H1 (cell line): ENCODE results near the gene TENT4B. TPM values are rescaled to one million over a fixed set of nuclear protein-coding genes. Genes with fewer than 3 reads are reported as not detected.

Experiments used
- CTCF ChIA-PET: fragments of 300-600 bp; sonication (Branson Sonifier 250); formaldehyde crosslinking; loops from one replicate; lab custom pipeline; 2021; ENCODE audit not compliant: partially characterized antibody; lab: Charles Lee
- POLR2A ChIA-PET: fragments of 300-600 bp; sonication (Branson Sonifier 250); formaldehyde crosslinking; loops from one replicate; lab custom pipeline; 2021; ENCODE audit warnings: inconsistent platforms; ENCODE audit not compliant: partially characterized antibody; lab: Charles Lee
- DNase-seq, 2 experiments: peaks; one replicate each; pipeline versions ENCODE4 v3.0.0 to v3.0.0-alpha.2; 2010 to 2022; ENCODE audit warnings: low spot score in 2 of 2, low read depth in 1 of 2, mixed read lengths in 1 of 2
- FAIRE-seq: peaks from 2 replicates; lab custom pipeline; 2011; peaks lifted over from hg19 to GRCh38; lab: Jason Lieb, UNC
- H2AFZ ChIP-seq: 2 replicates; pipeline ENCODE4 v1.8.1; 2012; ENCODE audit warnings: low read length, inconsistent platforms
- H2AK5ac ChIP-seq: 2 replicates; pipeline ENCODE4 v1.6.1; 2013; ENCODE audit warnings: low read depth, low read length
- H2BK120ac ChIP-seq: replicated peaks from 2 replicates; pipeline ENCODE3; 2013; ENCODE audit warnings: low read depth, low read length, inconsistent platforms
- H2BK12ac ChIP-seq: 2 replicates; pipeline ENCODE4 v1.6.1; 2013; ENCODE audit warnings: low read depth, low read length
- H2BK15ac ChIP-seq: 2 replicates; pipeline ENCODE4 v1.6.1; 2013; ENCODE audit warnings: low read length
- H2BK20ac ChIP-seq: 2 replicates; pipeline ENCODE4 v1.6.1; 2013; ENCODE audit warnings: low read length
- H2BK5ac ChIP-seq: 2 replicates; pipeline ENCODE4 v1.6.1; 2013; ENCODE audit warnings: low read depth, low read length
- H3K14ac ChIP-seq: 2 replicates; pipeline ENCODE4 v1.6.1; 2013; ENCODE audit warnings: inconsistent platforms; ENCODE audit not compliant: insufficient read length
- H3K18ac ChIP-seq: 2 replicates; pipeline ENCODE4 v1.6.1; 2013; ENCODE audit warnings: low read length; ENCODE audit errors: extremely low read depth
- H3K23ac ChIP-seq: 2 replicates; pipeline ENCODE4 v1.6.1; 2013; ENCODE audit warnings: inconsistent platforms; ENCODE audit not compliant: insufficient read length
- H3K23me2 ChIP-seq: 2 replicates; pipeline ENCODE4 v1.6.1; 2013; ENCODE audit warnings: low read depth, low read length
- H3K27ac ChIP-seq: 2 replicates; pipeline ENCODE4 v1.6.1; 2011; ENCODE audit warnings: low read depth, low read length, inconsistent platforms
- H3K27me3 ChIP-seq, 4 experiments: replicated peaks in 1 of 4; 1 replicate in 1 of 4; 2 replicates in 3 of 4; pipeline versions ENCODE4 v1.6.1 to v1.8.1; 2011 to 2013; ENCODE audit warnings: low read length in 3 of 4, mild to moderate bottlenecking in 3 of 4, inconsistent platforms in 2 of 4, mixed read lengths in 2 of 4, moderate library complexity in 1 of 4; ENCODE audit not compliant: control insufficient read depth in 3 of 4, insufficient read depth in 3 of 4; ENCODE audit errors: extremely low read depth in 1 of 4
- H3K36me3 ChIP-seq, 4 experiments: 2 replicates each; pipeline versions ENCODE4 v1.6.1 to v1.8.1; 2011 to 2013; ENCODE audit warnings: mild to moderate bottlenecking in 4 of 4, low read length in 3 of 4, moderate library complexity in 2 of 4, control low read depth in 1 of 4, inconsistent platforms in 1 of 4; ENCODE audit not compliant: insufficient read depth in 4 of 4, control insufficient read depth in 2 of 4
- H3K4ac ChIP-seq: replicated peaks from 2 replicates; pipeline ENCODE3; 2013; ENCODE audit warnings: low read length, low read depth, mixed read lengths, inconsistent platforms; ENCODE audit not compliant: insufficient read length
- H3K4me1 ChIP-seq, 4 experiments: replicated peaks in 1 of 4; 1 replicate in 1 of 4; 2 replicates in 3 of 4; pipeline versions ENCODE4 v1.6.1 to v1.8.1; 2011 to 2013; ENCODE audit warnings: low read length in 3 of 4, inconsistent platforms in 2 of 4, mixed read lengths in 1 of 4; ENCODE audit not compliant: insufficient read depth in 4 of 4, control insufficient read depth in 3 of 4
- H3K4me2 ChIP-seq, 2 experiments: 2 replicates each; pipeline versions ENCODE4 v1.6.1 to v1.8.1; 2011 to 2013; ENCODE audit warnings: low read depth in 2 of 2, low read length in 2 of 2, control low read depth in 1 of 2, inconsistent platforms in 1 of 2, mild to moderate bottlenecking in 1 of 2; ENCODE audit not compliant: insufficient read depth in 1 of 2
- H3K4me3 ChIP-seq, 4 experiments: fragments of 200-600, 300-600 bp in 1 of 4; sonication (generic), shearing (Covaris generic), sonication (Bioruptor Twin) in 1 of 4; 2 replicates each; pipeline versions ENCODE4 v1.5.1 to v1.8.1; 2011 to 2016; ENCODE audit warnings: low read length in 4 of 4, low read depth in 3 of 4, control low read depth in 2 of 4, inconsistent platforms in 2 of 4, mild to moderate bottlenecking in 2 of 4, mixed read lengths in 1 of 4, moderate library complexity in 1 of 4; ENCODE audit not compliant: insufficient read depth in 2 of 4; ENCODE audit errors: extremely low read depth in 1 of 4
- H3K56ac ChIP-seq: replicated peaks from 2 replicates; pipeline ENCODE3; 2013; ENCODE audit warnings: low read depth, mild to moderate bottlenecking, mixed read lengths, low read length, inconsistent platforms; ENCODE audit not compliant: insufficient read length
- H3K79me1 ChIP-seq: 2 replicates; pipeline ENCODE4 v1.6.1; 2013; ENCODE audit warnings: low read depth, low read length, control low read depth
- H3K79me2 ChIP-seq, 2 experiments: 2 replicates each; pipeline versions ENCODE4 v1.6.1 to v1.8.1; 2012 to 2013; ENCODE audit warnings: low read length in 2 of 2, mild to moderate bottlenecking in 2 of 2, inconsistent platforms in 1 of 2; ENCODE audit not compliant: insufficient read depth in 2 of 2, control insufficient read depth in 1 of 2
- H3K9ac ChIP-seq, 4 experiments: replicated peaks in 1 of 4; 1 replicate in 1 of 4; 2 replicates in 3 of 4; pipeline versions ENCODE4 v1.6.1 to v1.8.1; 2011 to 2013; ENCODE audit warnings: low read depth in 3 of 4, low read length in 3 of 4, control low read depth in 2 of 4, mild to moderate bottlenecking in 2 of 4, moderate library complexity in 2 of 4, inconsistent platforms in 1 of 4; ENCODE audit errors: extremely low read depth in 1 of 4
- H3K9me3 ChIP-seq, 2 experiments: 2 replicates each; pipeline versions ENCODE4 v1.6.1 to v1.8.1; 2012 to 2013; ENCODE audit warnings: mild to moderate bottlenecking in 2 of 2, moderate library complexity in 2 of 2, control low read depth in 1 of 2, inconsistent platforms in 1 of 2, low read depth in 1 of 2, low read length in 1 of 2, mixed read lengths in 1 of 2; ENCODE audit not compliant: insufficient read depth in 2 of 2
- H4K20me1 ChIP-seq, 2 experiments: replicated peaks in 1 of 2; 2 replicates each; pipeline versions ENCODE3 to v1.8.1; 2011 to 2013; ENCODE audit warnings: inconsistent platforms in 2 of 2, low read length in 2 of 2, mild to moderate bottlenecking in 1 of 2; ENCODE audit not compliant: insufficient read depth in 2 of 2, control insufficient read depth in 1 of 2
- H4K5ac ChIP-seq: 2 replicates; pipeline ENCODE4 v1.6.1; 2013; ENCODE audit warnings: low read length, low read depth, mixed read lengths, inconsistent platforms; ENCODE audit not compliant: insufficient read length
- H4K8ac ChIP-seq: 2 replicates; pipeline ENCODE4 v1.8.0; 2013; ENCODE audit warnings: mild to moderate bottlenecking, moderate library complexity, low read length, inconsistent platforms; ENCODE audit not compliant: insufficient read depth; ENCODE audit errors: extremely low read depth
- H4K91ac ChIP-seq: replicated peaks from 2 replicates; pipeline ENCODE3; 2013; ENCODE audit warnings: low read length, mixed read lengths, inconsistent platforms; ENCODE audit not compliant: insufficient read length
- BCL11A ChIP-seq, 2 experiments: IDR thresholded peaks; one replicate each; pipeline ENCODE4 v1.6.1; 2011; ENCODE audit warnings: low read depth in 2 of 2, low read length in 2 of 2, mild to moderate bottlenecking in 2 of 2
- GABPA ChIP-seq: IDR thresholded peaks from 2 replicates; pipeline ENCODE4 v1.6.1; 2011; ENCODE audit warnings: mild to moderate bottlenecking, low read length, moderate library complexity, borderline replicate concordance; ENCODE audit not compliant: insufficient read depth
- RAD21 ChIP-seq, 2 experiments: IDR thresholded peaks in 1 of 2; conservative IDR thresholded peaks in 1 of 2; 2 replicates each; pipeline ENCODE4 v1.6.1; 2011; ENCODE audit warnings: low read depth in 2 of 2, low read length in 2 of 2, improper control_type of control experiment in 1 of 2, inconsistent platforms in 1 of 2, mild to moderate bottlenecking in 1 of 2, moderate library complexity in 1 of 2
- TAF1 ChIP-seq: IDR thresholded peaks from 2 replicates; pipeline ENCODE4 v1.6.1; 2011; ENCODE audit warnings: mild to moderate bottlenecking, low read depth, low read length
- WGBS, 2 experiments: shearing (Covaris generic) in 1 of 2; methylation state at CpG; one replicate each; pipeline versions ENCODE4 v1.1.6 to v1.1.7; 2013 to 2015; ENCODE audit warnings: low lambda C conversion rate in 2 of 2, mixed read lengths in 2 of 2, inconsistent platforms in 1 of 2, low coverage in 1 of 2, missing lambda C conversion rate in 1 of 2; ENCODE audit not compliant: insufficient replicate concordance in 2 of 2, insufficient coverage in 1 of 2, insufficient read length in 1 of 2; ENCODE audit errors: extremely low coverage in 1 of 2, missing lambda C conversion rate in 1 of 2; 5-methylcytosine and 5-hydroxymethylcytosine counted together
- polyA plus RNA-seq, 7 experiments: library from polyadenylated mRNA; depleted of rRNA in 3 of 7; stranded (reverse) in 5 of 7; unstranded in 2 of 7; fragments of >200 nt in 5 of 7; fragments of 200-250 nt in 2 of 7; gene quantifications; 1 replicate in 5 of 7; 2 replicates in 1 of 7; 4 replicates in 1 of 7; pipeline versions ENCODE4 v1.2.1 to v1.2.3, GENCODE V29; 2011 to 2013; ENCODE audit warnings: missing spikeins in 2 of 7, mixed read lengths in 2 of 7
- total RNA-seq: library from RNA; stranded (reverse); fragmentation: NEBNext Ultra II Directional; extraction: Animal tissue kit (Norgen Biotek cat#: 25700); gene quantifications from 2 replicates; pipeline ENCODE4 v1.2.1, GENCODE V29; 2021

The TENT4B gene
- total and polyA plus RNA-seq, 2 of the 8 experiments (the other 6 are each of a cell fraction or from before 2014, with no cell fraction given) = 4.2 to 15.7 TPM

DNA sequence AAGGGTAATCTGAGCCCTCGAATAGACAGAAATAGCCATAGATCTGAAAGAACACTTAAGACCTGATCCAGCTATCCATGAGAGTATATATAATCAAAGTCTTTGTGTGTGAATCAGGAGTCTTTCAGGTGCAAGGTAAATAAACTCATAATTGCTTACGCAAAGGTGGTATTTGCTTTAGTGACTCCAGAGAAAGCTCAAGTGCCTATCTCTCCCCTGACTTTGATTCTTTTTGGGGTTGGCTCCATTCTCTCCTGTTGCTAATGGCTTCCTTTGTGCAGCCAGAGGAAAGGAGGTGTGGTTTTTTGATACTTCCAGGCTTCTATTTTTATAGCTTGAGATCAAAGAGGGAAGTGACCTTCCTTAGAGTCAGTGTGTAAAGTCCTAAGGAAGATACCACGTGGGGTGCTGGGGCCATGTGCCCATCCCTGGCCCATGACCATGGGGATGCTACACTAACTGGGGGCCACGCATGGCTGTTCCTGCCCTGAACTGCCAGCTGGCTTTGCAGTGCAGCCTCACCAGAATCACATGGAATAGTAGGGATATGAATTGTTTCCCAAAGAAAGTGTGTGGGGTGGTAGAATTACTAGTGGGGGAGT is 45.8 kb downstream of the TENT4B start:
- Histone ChIP-seq H2BK12ac (no peak overlapping the region), H3K27ac (no peak overlapping the region), H3K4ac (no peak overlapping the region), H3K18ac (no peak overlapping the region), H2BK20ac (no peak overlapping the region), H3K27me3 (no peaks in the 10 kb centered on the region), H2AFZ (no peak overlapping the region), H2BK5ac (no peak overlapping the region), H3K23ac (no peak overlapping the region), H3K36me3 (no peaks in the 10 kb centered on the region), H4K91ac (no peak overlapping the region), H4K20me1 (no peaks in the 10 kb centered on the region), H3K56ac (no peak overlapping the region), H3K4me1 (no peaks in the 10 kb centered on the region), H3K23me2 (no peaks in the 10 kb centered on the region), H3K9ac (no peak overlapping the region), H2BK120ac (no peak overlapping the region), H3K4me2 (no peak overlapping the region), H4K5ac (no peak overlapping the region), H3K79me1 (peaks cover 5% of the 10 kb centered on the region; the same call in 1 of the 2 replicates), H2BK15ac (no peak overlapping the region), H3K14ac (no peak overlapping the region), H4K8ac (no peak overlapping the region), H2AK5ac (no peak overlapping the region), H3K79me2 (peaks cover 0 to 31% of the 10 kb centered on the region in 2 experiments; a peak in 2 of 4 replicates), H3K4me3 (no peak overlapping the region), H3K9me3 (no peaks in the 10 kb centered on the region)
- no peak for DNase-seq
- no peak for FAIRE-seq
- ChIA-PET CTCF (interaction anchor here (2.4 to 2.7 kb wide), 2 partner anchors 11 to 14 kb away, joined by 9 to 12 read pairs; no protein-coding TSS in a partner anchor), POLR2A (no interaction called here)
- WGBS, 2 experiments = 88% methylated on average over 4 of the region's 4 CpGs; no CpG with 5 or more reads in 1 of the 2 experiments
- TF ChIP-seq TAF1 (no peak), RAD21 (IDR thresholded peaks at IDR 0.05 in 1 of 2, conservative IDR thresholded peaks at IDR 0.05 in 1 of 2; ENCODE audit: low read depth in 2 of 2, low read length in 2 of 2) (no peak), BCL11A (IDR thresholded peaks at IDR 0.05; ENCODE audit: low read depth in 2 of 2, low read length in 2 of 2) (no peak), GABPA (no peak)
